Measurements from ENCODE around the gene FRMD7. TPM values are rescaled to one million over a fixed set of nuclear protein-coding genes. Genes with fewer than 3 reads are reported as not detected.
"Not testable (repeated sequence)": the region's sequence is repeated elsewhere in the genome, so short reads cannot be mapped to it uniquely, and the experiment has no call there.

The FRMD7 gene
- total and polyA plus RNA-seq, 2 of the 13 experiments (the other 11 are each of a cell fraction or from before 2014, with no cell fraction given): 0.04 TPM; not detected in 1

DNA sequence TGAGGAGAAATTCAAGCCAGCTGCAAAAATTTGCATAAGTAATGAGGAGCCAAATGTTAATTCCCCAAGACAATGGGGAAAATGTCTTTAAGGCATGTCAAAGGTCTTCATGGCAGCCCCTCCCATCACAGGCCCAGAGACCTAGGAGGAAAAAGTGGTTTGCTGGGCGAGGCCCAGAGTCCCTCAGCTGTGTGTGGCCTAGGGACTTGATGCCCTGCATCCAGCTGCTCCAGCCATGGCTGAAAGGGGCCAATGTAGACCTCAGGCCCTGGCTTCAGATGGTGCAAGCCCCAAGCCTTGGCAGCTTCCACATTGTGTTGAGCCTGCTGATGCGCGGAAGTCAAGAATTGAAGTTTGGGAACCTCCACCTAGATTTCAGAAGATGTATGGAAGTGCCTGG, 35.3 kb upstream of the FRMD7 start:
- ATAC-seq; H4K20me1 ChIP-seq (ENCODE audit: insufficient read depth, low read length); H3K79me2 ChIP-seq (ENCODE audit: insufficient read depth, low read length); H3K36me3 ChIP-seq (replicated peaks in 1 of 2; ENCODE audit: control insufficient read depth in 1 of 2, insufficient read depth in 2 of 2, low read length in 2 of 2); H3K9ac ChIP-seq (ENCODE audit: insufficient read depth, low read depth, low read length); H3K4me3 ChIP-seq (replicated peaks in 1 of 3; ENCODE audit: insufficient read depth in 1 of 3, low read depth in 2 of 3, low read length in 3 of 3); H2AFZ ChIP-seq (ENCODE audit: low read length); H3K27ac ChIP-seq (ENCODE audit: extremely low read length, insufficient read depth, low read length); POLR2A ChIA-PET; H3K9me3 ChIP-seq (ENCODE audit: low read length); DNase-seq (ENCODE audit: low spot score); intact Hi-C loops (cut with micrococcal nuclease; ENCODE audit: unreplicated experiment); in situ Hi-C loops (cut with HindIII; ENCODE audit: extremely low pct_ligation_motif_present, low pct_unique_long_range_greater_than_20kb); BruUV-seq (replicated peaks); H3K27me3 ChIP-seq (ENCODE audit: control insufficient read depth in 1 of 2, insufficient read depth in 2 of 2, low read length in 2 of 2); H3K4me2 ChIP-seq (ENCODE audit: low read depth, low read length); CTCF ChIA-PET (ENCODE audit: low intra/inter-chr PET ratio, low total read pairs); H3K4me1 ChIP-seq (ENCODE audit: insufficient read depth, low read length); FAIRE-seq: not testable (repeated sequence)
- WGBS (ENCODE audit: low lambda C conversion rate): no CpG with 5 or more reads among the region's 3 CpGs

DNA sequence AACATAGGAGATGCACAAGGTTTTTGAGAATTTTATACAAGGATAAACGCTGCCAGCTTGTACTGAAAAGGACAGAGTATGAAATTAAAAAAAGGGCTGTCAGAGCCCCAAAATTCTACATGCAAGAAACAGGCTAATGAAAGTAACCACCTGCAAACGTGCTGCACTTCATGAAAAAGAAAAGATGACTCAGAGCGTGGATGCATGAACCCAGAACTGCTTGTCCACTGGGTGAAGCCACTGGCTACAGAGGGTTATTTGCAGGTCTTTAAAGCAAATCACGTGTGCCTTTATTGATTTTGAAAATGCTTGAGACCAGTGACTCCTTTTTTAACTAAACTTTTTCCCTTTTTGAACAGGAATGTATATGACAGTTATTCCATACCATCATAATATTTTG, 25.3 kb upstream of the FRMD7 start:
- 6% methylated on average over 4 of the region's 4 CpGs for WGBS (ENCODE audit: low lambda C conversion rate)
- BruUV-seq (replicated peaks): no TSS peak
- in situ Hi-C loops (cut with HindIII; ENCODE audit: extremely low pct_ligation_motif_present, low pct_unique_long_range_greater_than_20kb): no loop called here
- Histone ChIP-seq H4K20me1 (ENCODE audit: insufficient read depth, low read length) (no peaks in the 10 kb centered on the region), H3K27me3 (ENCODE audit: control insufficient read depth in 1 of 2, insufficient read depth in 2 of 2, low read length in 2 of 2) (no peaks in the 10 kb centered on the region), H3K4me1 (ENCODE audit: insufficient read depth, low read length) (no peaks in the 10 kb centered on the region), H3K27ac (ENCODE audit: extremely low read length, insufficient read depth, low read length) (no peak overlapping the region), H3K9me3 (ENCODE audit: low read length) (no peaks in the 10 kb centered on the region), H3K4me2 (ENCODE audit: low read depth, low read length) (no peak overlapping the region), H3K9ac (ENCODE audit: insufficient read depth, low read depth, low read length) (no peak overlapping the region), H3K79me2 (ENCODE audit: insufficient read depth, low read length) (no peaks in the 10 kb centered on the region), H2AFZ (ENCODE audit: low read length) (no peak overlapping the region), H3K4me3 (replicated peaks in 1 of 3; ENCODE audit: insufficient read depth in 1 of 3, low read depth in 2 of 3, low read length in 3 of 3) (no peak overlapping the region), H3K36me3 (replicated peaks in 1 of 2; ENCODE audit: control insufficient read depth in 1 of 2, insufficient read depth in 2 of 2, low read length in 2 of 2) (no peaks in the 10 kb centered on the region)
- ChIA-PET CTCF (ENCODE audit: low intra/inter-chr PET ratio, low total read pairs) (no interaction called here), POLR2A (no interaction called here)
- no peak for DNase-seq (ENCODE audit: low spot score)
- intact Hi-C loops (cut with micrococcal nuclease; ENCODE audit: unreplicated experiment): no loop called here
- no peak for FAIRE-seq
- ATAC-seq: no peak
- TF ChIP-seq ARHGAP35 (CRISPR knock-in tag; IDR thresholded peaks at IDR 0.05; ENCODE audit: borderline replicate concordance) (no peak), ZNF383 (CRISPR knock-in tag; IDR thresholded peaks at IDR 0.05; ENCODE audit: borderline replicate concordance) (no peak), FOXP1 (IDR thresholded peaks at IDR 0.05) (no peak), FOXP1 (CRISPR knock-in tag; IDR thresholded peaks at IDR 0.05) (no peak), TEAD3 (CRISPR knock-in tag; optimal IDR thresholded peaks at IDR 0.05; ENCODE audit: borderline replicate concordance) (no peak), ZNF496 (CRISPR knock-in tag; IDR thresholded peaks at IDR 0.05; ENCODE audit: insufficient replicate concordance) (no peak), DNMT3B (CRISPR knock-in tag; conservative IDR thresholded peaks at IDR 0.05) (no peak), ZBTB1 (CRISPR knock-in tag; IDR thresholded peaks at IDR 0.05; ENCODE audit: borderline replicate concordance) (no peak), GTF3A (CRISPR knock-in tag; conservative IDR thresholded peaks at IDR 0.05) (no peak), ZNF431 (CRISPR knock-in tag; IDR thresholded peaks at IDR 0.05; ENCODE audit: borderline replicate concordance, low read depth) (no peak), TBX2 (CRISPR knock-in tag; IDR thresholded peaks at IDR 0.05; ENCODE audit: borderline replicate concordance) (no peak)
- TF ChIP-seq, protein P1, sequence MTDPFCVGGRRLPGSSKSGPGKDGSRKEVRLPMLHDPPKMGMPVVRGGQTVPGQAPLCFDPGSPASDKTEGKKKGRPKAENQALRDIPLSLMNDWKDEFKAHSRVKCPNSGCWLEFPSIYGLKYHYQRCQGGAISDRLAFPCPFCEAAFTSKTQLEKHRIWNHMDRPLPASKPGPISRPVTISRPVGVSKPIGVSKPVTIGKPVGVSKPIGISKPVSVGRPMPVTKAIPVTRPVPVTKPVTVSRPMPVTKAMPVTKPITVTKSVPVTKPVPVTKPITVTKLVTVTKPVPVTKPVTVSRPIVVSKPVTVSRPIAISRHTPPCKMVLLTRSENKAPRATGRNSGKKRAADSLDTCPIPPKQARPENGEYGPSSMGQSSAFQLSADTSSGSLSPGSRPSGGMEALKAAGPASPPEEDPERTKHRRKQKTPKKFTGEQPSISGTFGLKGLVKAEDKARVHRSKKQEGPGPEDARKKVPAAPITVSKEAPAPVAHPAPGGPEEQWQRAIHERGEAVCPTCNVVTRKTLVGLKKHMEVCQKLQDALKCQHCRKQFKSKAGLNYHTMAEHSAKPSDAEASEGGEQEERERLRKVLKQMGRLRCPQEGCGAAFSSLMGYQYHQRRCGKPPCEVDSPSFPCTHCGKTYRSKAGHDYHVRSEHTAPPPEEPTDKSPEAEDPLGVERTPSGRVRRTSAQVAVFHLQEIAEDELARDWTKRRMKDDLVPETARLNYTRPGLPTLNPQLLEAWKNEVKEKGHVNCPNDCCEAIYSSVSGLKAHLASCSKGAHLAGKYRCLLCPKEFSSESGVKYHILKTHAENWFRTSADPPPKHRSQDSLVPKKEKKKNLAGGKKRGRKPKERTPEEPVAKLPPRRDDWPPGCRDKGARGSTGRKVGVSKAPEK (CRISPR knock-in tag; IDR thresholded peaks at IDR 0.05; ENCODE audit: borderline replicate concordance): no peak
- TF ChIP-seq, protein P2, sequence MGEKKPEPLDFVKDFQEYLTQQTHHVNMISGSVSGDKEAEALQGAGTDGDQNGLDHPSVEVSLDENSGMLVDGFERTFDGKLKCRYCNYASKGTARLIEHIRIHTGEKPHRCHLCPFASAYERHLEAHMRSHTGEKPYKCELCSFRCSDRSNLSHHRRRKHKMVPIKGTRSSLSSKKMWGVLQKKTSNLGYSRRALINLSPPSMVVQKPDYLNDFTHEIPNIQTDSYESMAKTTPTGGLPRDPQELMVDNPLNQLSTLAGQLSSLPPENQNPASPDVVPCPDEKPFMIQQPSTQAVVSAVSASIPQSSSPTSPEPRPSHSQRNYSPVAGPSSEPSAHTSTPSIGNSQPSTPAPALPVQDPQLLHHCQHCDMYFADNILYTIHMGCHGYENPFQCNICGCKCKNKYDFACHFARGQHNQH (CRISPR knock-in tag; IDR thresholded peaks at IDR 0.05): no peak
